ENCODE measurements around the gene EYS.
"Not testable (repeated sequence)": the region's sequence is repeated elsewhere in the genome, so short reads cannot be mapped to it uniquely, and the experiment has no call there.

EYS gene

DNA sequence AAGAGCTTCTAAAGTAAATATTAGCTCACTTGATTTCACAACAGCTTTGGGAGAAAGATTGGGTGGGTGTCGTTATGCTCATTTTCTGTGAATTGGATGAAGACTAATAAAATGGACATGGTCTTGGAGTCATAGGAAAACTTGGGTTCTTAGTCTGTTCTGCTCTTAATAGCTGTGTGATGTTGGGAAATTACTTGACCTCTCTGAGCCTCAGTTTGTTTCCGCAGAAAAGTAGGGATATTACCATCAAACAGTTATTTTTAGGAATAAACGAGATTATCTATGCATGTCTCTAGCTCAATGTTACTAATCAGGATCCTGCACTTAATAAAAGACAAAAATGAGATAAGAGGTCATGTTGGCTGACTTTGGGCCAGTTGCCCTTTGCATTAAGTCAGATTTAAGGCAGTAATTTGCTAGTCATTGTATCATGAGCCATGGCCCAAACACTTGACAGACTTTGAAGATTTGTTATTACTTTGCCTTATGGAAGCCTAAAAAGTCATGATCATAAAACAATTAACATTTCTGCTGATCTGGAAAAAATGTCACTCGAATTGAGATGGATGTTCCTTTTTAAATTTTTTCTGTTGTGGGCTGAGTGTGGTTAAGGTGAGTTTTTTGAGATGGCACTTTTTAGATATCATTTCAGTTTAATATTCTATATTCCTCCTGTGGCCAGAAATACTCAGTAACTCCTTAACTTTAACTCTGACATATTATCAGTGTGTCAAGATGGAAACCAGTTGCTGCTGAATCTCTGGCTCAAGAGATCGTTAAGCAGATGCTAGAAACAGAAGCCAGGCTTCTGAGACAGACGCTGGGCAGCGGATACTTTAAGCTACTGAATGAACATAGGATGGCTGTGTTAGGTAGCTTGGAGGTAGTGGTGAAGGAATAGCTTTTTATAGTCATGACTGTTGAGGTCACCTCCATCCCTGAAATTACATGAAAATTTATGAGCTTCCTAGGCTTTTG lies 1779.8 kb downstream of the EYS start:
- no peak for DNase-seq

DNA sequence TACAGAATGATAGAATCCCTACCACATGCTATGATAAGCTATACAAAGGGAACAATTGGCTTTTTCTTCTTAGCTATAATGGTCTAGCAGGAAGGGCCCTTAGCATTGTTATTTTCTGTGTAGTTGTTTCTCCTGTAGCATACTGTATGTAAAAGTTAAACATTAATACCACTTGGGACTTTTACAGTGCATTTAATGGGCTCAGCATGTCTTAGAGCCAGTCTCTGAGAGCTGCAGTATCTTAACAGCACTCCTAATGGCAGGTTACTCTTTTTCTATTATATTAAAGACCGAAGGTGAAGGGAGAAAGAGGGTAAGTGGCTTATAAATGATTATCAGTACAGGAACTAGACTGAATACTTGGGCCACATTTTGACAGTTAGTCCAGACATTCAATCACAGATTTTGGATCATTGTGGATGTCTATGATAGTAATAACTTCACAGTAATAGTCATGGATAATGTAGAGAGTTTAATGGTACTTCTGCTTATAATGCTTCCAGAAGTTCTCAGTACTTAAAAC lies 1780.7 kb downstream of the EYS start:
- DNase-seq, result no peak

DNA sequence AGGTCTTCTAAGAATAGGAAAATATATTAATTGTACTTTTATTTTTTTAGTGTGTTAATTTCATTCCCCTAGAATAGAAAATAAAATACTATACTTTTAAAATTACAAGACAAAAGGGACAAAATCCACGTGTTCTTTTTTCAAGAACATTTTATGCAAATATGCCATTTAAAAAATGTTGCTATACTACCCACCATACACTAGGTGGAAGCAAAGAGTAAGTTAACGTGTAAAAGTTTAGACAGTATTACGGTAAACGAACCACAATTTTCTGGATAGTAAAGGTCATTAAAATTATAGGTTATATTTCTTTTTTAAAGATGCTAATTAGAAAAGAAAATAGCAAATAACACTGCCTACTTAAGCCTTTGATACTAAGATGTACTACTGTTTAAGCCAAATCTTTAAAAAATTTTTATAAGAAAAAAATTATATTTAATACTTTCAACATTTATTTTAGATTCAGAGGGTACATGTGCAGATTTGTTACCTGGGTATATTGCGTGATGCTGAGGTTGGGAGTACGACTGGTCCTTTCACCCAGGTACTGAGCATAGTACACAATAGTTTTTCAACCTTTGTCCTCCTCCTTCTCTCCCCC lies 1783.8 kb downstream of the EYS start:
- DNase-seq, result no peak

DNA sequence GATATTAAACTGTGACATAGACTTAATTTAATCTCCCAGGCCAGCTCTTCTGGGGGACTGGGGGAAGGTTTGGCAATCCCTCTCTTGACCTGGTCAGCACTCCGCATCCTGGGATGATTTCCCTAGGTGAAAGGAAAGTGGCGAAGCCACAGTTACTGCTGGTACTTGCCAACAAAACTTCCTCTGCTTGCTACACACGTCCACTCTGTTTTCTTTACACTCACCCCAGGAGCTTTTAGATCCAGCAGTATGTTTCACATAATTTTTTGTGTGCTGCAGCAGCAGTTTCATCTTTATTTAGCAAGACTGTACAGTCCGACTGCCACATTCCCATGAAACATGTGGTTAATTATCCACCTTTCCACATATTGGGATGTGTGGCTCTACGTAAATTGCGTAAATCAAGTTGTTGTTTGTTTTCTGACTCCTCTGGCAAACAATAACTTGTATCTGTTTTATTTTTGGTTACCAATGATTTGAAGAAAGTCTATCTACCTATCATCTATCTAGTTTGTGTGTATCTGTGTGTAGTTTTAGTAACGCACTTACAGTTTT lies 1787.4 kb downstream of the EYS start:
- DNase-seq, result no peak

DNA sequence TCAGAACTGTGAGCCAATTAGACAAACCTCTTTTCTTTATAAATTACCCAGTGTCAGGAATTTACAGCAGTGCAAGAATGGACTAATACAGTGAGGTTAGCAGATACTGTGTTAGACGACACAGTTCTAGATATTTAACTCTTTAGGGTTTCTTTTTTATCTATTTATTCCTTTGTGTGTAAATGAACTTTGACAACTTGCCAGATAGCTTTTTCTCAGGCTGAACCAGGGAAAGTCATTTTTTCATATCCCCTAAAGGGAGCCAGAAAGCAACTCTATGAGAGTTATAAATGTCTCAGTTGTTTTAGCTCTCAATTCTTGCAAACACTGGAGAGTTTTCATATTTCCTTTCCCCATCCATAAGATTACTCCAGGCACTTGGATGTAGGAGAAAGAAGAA lies 1794.1 kb downstream of the EYS start:
- no peak for DNase-seq

DNA sequence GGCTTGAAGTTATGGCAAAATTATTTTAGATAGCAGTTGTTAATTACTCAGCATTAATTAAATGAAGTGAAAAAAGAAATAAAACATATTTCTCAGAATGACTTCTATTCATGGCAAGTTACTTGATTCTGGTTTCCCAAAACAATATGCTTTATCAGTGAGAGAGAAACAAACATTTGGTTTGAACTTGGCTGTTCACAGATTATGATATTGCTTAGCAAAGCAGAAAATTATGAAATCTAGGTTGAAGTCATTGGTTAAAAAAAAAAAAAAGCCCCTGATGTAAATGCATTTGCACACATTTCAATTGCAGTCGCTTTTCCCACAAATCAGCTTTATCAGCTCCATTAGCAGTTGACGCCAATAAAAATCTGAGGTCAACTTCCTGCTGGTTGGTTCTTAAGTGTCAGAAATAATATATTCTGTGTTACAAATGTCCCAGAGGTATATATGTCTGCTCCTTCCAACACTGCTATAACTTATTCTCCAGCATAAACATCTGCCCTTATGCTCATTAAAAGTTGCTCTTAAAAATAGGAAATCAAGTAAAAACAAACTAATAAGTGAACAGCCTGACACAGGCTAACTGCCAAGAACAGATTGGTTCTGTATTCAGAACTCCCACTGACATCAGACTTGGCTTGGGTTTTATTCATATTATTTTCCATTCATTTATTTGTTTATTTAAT lies 1796.0 kb downstream of the EYS start:
- DNase-seq, result no peak

DNA sequence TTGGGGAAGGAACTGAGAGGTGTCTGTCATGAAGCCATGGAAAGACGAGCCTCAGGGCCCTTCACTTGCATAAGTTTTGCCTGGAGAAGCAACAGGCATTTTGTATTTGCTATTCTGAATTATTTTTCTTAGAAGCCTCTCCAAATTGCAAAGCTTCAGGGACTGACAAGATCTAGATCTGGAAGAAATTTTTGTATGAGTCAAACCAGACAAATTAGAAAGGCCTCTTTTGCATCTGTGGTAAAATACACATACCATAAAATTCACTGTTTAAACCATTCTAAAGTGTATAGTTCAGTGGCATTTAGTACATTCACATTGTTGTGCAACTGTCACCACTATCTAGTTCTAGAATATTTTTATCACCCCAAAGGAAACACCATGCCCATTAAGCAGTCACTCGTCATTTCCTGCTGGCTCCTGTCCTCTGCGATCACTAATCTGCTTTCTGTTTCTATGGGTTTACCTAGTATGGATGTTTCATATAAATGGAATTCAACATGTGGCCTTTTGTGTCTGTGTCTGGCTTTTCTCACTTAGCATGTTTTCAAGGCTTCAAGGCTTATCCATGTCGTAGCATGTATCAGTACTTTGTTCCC lies 1802.3 kb downstream of the EYS start:
- DNase-seq, result no peak

DNA sequence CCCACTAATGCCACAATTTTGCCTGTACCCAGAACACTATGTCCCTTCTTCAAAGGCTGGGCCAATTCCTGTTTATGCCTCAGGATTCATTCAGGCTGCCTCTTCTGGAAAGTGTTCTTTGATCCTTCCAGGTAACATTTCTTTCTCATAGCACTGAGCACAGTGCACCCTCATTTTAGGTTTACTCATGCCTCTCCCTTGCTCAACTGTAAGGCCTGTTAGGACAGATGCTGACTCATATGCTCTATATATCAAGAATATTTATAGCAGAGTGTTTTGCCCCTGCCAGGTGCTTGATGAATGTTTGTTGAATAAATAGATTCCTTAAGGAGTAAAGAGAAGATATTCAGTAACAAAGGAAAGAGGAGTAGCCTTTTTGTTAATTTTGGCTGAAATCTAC lies 1807.5 kb downstream of the EYS start:
- no peak for DNase-seq

DNA sequence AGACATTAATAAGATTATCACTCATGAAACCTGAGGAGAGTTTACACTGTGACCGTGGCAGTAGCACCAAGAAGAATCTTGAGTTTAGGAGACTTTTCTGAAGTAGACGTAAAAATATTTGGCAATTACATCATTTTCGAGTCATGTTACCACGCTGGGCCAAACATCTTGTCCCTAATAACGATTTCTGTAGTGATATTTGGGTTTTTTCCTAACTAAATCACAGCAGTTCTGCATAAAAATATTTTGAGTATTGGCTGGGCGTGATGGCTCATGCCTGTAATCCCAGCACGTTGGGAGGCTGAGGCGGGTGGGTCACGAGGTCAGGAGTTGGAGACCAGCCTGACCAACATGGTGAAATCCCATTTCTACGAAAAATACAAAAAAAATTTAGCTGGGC lies 1809.1 kb downstream of the EYS start:
- DNase-seq, result no peak

DNA sequence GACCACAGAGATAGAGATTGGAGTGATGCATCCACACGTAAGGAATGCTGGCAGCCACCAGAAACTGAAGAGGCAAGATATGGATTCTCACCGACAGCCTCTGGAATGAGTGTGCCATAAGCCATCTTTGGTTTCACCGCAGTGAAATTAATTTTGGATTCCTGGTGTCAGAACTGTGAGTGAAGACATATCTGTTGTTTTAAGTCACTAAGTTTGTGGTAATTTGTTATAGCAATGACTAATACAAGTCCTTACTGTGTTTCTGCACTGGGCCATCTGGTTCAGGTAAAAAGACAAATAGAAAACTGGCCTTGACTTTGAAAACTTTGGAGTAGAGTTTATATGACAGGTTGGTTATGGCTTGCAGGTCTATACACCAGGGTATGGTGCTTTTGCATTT lies 1809.6 kb downstream of the EYS start:
- no peak for DNase-seq

DNA sequence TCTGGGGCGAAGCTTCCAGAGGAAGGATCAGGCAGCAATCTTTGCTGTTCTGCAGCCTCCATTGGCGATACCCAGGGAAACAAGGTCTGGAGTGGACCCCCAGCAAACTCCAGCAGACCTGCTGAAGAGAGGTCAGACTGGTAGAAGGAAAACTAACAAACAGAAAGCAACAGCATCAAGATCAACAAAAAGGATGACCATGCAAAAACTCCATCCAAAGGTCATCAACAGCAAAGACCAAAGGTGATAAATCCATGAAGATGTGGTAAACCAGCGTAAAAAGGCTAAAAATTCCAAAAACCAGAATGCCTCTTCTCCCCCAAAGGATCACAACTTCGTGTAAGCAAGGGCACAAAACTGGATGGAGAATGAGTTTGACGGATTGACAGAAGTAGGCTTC lies 1818.6 kb downstream of the EYS start:
- DNase-seq, result no peak

DNA sequence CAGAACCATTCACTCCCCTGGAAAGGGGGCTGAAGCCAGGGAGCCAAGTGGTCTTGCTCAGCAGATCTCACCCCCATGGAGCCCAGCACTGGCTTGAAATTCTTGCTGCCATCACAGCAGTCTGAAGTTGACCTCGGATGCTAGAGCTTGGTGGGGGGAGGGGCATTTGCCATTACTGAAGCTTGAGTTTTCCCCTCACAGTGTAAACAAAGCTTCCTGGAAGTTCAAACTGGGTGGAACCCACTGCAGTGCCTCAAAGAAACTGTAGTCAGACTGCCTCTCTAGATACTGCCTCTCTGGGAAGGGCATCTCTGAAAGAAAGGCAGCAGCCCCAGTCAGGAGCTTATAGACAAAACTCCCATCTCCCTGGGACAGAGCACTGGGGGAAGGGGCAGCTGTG lies 1819.2 kb downstream of the EYS start:
- DNase-seq, result not testable (repeated sequence)

DNA sequence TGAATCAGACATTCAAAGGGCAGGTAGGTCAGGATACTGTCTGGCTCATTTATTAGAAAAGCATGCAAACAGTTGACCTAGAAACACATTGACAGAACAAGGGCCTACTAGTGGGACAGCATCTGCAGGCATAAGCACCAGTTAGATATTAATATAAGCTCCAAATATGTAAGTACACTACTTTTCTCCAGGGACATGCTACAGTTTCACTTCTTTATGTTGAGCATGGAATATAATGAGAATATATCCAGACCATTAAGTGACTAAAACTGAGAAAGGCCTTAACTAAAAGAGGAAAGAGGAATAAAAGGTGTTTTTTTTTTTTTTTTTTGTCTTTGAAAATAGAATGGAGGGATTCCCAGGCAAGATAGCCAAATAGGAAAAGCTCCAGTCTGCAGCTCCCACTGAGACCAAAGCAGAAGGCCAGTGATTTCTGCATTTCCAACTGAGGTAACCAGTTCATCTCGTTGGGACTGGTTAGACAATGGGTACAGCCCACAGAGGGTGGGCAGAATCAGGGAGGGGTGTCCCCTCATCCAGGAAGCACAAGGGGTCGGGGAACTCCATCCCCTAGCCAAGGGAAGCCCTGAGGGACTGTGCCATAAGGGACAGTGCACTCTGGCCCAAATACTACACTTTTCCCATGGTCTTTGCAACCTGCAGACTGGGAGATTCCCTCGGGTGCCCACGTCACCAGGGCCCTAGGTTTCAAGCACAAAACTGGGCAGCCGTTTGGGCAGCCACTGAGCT lies 1819.8 kb downstream of the EYS start:
- DNase-seq, result no peak

DNA sequence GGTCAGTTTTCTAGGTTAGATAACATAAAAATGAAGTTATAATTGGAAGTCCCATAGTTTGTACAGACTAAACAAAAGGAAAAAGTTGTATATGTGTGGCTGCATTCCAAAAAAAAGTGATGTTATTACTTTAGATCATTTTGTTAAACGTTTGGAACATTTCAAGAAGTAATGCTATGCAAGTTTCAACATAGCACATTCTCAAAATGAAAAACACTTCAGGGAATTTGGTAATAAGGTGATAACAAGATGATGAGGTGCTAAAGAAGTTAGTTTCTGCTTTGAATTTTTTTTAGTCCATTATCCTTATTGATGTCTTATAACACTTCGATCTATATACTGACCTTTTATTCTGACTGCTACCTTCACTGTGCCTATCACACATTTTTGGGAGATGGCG lies 1820.7 kb downstream of the EYS start:
- DNase-seq, result no peak

DNA sequence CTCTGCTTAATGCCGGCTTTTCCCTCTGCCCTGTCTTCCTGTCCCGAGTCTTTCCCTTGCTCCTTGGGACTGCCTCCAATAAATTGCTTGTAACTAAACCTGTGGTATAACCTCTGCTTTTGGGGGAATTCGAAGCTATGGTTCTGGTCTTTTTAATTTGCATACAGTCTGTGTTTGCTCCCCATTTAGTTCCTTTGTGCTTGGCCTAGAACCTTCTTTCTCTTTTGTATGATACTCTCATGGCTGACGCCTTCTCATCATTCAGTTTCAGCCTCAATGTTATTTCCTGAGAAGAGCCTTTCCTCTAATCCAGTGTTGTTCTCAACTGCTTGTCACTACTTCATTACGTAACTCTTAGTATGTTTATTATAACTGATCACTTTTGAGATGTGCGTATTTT lies 1823.4 kb downstream of the EYS start:
- no peak for DNase-seq

DNA sequence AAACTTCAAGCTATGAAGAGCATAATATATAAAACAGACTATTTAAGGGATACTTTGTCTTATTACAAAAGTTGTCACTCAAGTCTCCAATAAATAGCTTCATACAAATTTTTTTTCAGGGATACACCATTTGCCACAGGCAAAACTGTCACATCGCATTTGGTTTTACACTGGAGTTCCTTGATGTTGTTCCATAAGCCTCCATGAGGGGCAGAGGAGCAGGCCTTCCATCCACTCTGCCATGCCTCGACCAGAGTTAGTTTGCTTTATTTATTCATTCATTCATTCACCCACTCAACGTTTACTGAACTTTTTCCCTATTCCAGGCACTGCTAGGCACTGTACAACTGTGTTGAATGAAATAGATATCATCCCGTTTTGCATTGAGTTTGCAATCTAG lies 1824.8 kb downstream of the EYS start:
- DNase-seq, result no peak

DNA sequence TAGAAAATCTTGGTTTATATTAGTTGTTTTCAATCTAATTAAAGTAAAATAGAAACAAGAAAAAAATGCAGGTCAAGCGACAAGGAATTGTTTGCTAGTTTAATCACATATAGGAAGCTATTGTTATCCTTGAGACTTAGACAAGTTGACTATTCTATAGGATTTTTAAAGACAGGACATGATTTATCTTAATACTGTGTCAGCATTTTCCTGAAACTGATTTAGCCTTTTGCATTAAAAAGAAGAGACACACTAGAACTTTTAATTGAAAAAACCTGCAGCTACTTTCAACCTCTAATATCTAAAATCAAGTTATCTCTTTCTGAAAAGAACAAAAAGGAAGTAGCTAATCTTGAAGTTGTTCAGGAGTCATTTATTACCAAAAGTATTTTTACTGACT lies 1825.2 kb downstream of the EYS start:
- no peak for DNase-seq

DNA sequence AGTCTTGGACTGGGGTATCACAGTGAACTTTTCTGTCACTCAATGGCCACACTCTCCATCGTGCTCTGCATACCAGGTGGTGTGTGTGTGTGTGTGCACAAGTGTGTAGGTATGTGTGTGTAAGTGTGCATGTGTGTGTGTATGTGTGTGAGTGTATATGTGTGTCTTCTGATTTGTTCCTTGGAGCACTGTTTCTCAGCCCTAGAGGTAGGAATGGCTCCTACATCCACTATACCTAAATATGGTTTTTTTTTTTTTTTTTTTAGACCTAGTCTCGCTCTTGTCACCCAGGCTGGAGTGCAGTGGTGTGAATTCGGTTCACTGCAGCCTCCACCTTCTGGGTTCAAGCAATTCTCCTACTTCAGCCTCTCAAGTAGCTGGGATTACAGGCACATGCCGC lies 1834.8 kb downstream of the EYS start:
- DNase-seq, result no peak

DNA sequence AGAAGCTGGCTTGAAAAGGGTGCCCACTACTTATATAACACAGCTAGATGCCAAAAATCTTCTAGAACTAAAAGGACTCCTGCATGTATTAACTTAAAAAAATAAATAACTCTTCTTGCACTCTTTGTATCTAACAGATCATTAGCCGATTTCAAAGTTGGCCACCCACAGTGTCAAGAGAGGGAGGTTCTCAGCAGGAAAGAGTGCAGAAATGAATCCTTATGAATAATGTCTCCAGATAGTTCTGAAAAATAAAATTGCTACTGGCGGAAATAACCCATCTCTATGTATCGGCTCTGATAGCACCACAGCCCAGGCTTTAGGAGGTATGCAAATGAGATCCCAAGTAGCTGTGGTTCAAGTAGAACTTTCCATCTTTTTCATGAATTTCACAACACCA lies 1838.7 kb downstream of the EYS start:
- no peak for DNase-seq

DNA sequence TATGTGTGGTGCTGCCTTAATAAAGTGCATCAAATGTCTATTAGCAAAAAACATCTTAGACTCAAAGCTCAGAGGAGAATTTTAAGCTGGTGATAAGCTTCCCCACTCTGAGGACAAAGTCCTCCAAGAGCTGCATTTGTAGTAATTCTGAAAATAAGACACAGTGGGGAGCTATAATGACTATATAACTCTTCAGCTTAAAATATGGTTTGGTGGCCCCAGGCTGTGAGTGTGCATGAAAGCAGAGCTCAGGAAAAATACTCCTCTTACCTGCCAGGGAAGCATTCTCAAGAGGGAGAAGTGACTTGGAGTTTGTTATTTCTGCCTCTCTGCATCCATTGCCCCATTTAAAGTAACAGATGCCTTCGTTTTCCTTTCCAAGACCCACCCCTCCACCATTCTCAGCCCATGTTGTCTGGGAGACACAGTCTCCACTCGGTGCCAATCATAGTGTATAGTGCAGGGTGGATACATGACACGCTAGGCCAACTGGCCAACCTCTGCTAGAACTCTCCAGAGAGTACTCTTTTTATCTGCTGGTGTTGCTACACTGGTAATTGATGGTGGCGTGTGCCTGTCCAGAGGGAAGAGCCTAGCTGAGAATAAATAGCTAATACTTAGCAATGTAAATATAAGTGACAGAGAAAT lies 1842.2 kb downstream of the EYS start:
- no peak for DNase-seq

DNA sequence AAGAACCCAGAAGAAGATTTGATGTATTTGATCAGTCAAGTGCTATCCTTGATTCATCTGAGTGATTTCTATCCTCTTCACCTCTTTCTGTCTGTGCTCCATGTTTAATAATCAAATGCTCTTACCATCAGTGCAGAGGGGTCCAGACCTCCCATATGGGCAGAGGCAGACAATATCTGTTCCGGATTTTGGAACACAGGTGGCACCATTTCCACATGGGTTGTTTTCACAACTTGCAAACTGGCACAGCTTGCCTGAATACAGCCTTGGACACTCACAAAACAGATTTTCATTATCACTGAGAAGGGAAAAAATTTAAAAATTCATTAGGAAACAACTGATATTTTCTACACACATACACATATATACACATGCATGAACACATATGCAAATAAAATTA lies 1843.0 kb downstream of the EYS start:
- DNase-seq, result no peak
